Mucosa of gallbladder (tissue), 1 donor: ENCODE results near the gene ZMYND8. TPM values are rescaled to one million over a fixed set of nuclear protein-coding genes. Genes with fewer than 3 reads are reported as not detected.
"Not testable (repeated sequence)": the region's sequence is repeated elsewhere in the genome, so short reads cannot be mapped to it uniquely, and the experiment has no call there.

Experiments used
- DNase-seq: peaks from one replicate; pipeline ENCODE4 v3.0.0-alpha.2; 2020; ENCODE audit warnings: low spot score
- total RNA-seq: library from RNA; stranded (reverse); gene quantifications from one replicate; pipeline ENCODE4 v1.2.1, GENCODE V29; 2021
- donor health status: DM: no; HTN: no; CAD: no.

Gene ZMYND8
- 55.2 TPM for total RNA-seq

DNA sequence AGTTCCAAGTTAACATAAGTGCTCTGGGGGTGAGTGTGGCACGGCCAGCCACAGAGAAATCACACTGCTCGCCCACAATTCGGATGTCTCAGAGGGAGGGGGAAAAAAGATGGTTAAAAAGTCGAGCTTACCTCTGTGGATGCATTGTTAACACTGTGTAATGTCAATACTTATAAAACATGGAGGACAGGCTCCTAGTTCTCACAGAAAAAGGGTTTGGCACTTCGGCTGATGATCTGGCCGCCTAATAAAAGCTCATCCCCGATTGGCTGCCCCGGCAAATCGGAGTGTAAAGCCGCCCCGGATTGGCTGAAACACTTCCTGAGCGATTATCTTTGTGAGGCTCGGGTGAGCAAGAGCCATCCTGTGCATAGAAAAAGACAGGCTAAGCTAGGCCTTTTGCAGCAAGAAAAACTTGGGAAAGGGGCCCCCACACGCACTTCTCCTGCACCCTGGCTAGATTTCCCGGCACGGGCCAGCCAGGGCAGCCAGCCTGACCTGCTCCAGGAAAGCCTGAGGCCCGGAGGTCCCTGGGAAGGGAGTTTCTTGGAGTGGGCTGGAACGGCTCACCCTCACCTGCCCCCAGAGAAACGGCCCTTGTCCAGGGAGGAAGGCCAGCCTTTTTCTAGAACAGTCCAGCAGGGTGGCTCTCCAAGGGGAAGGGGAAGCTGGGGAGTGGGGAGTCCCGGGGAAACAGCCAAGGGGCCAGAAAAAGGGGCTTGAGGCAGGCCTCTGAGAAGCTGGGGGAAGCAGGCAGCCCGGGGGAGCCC, at the start of gene ZMYND8:
Gene ZMYND8, minus strand, starts transcription at position 174 of the 770 bp plus-strand sequence. Its CDS starts 29 bp downstream, at position 145.
- DNase-seq, result peak; percentile 97

DNA sequence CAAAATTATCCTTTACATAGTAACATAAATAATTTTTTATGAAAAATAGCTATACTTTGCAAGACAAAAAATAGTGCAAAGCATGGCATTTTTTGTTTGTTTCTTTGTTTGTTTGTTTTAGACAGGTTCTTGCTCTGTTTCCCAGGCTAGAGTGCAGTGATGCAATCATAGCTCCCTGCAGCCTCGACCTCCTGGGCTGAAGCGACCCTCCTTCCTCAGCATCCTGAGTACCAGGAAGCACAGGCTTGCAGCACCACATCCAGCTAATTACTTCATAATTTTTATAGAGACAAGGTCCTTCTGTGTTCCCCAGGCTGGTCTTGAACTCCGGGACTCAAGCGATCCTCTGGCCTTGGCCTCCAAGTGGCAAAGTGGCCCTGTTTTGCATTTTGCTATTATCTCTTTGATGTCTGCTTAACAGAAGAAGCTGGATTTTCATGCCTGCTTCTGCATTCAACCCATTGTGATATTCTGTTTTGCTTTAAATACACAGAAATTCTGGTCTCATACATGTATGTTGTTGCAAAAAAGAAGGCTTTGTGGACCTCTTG, 49.4 kb upstream of the ZMYND8 start:
- DNase-seq, result no peak

DNA sequence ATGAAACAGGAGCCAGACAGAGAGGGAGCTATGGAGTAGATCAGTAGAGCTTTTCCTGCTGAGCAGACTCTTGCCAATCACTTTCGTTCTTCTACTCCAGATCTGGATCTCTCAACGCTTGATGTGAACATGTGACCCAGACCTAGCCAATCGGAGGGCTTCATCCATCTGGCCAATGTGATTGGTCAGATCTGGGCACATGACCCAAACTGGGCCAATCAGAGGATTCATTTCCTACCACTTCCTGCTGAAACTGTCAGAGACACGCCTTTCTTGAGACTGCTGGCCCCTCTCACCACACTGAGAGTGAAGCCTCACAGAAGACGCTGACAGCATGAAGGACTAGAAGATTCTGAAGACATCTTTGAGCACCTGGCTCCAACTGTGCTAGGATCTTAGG, 44.2 kb upstream of the ZMYND8 start:
- DNase-seq, result no peak

DNA sequence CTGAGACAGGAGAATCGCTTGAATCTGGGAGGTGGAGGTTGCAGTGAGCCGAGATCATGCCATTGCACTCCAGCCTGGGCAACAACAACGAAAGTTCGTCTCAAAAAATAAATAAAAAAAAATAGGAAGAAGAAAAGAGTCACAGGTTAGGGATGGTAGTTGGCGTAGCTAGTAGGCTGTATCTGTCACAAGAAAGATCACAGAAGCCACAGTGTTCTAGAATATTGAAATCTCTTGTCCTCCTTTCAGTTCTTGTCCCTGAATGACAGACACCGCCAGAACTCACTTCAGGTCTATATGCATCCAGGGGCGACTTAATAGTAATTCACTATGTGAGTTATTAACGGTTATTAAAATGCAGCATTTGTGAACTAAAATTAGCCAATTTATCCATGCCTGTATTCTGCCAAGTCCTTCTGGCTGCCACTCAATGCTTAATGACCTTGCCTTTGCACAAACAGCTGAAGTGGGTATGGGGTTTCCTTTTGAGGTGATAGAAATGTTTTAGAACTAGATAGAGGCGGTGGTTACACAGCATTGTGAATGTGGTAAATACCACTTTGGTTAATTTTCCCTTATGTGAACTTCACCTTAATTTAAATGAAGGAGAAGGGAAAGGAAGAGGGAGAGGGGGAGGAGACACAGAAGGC, 41.3 kb upstream of the ZMYND8 start:
- DNase-seq, result no peak

DNA sequence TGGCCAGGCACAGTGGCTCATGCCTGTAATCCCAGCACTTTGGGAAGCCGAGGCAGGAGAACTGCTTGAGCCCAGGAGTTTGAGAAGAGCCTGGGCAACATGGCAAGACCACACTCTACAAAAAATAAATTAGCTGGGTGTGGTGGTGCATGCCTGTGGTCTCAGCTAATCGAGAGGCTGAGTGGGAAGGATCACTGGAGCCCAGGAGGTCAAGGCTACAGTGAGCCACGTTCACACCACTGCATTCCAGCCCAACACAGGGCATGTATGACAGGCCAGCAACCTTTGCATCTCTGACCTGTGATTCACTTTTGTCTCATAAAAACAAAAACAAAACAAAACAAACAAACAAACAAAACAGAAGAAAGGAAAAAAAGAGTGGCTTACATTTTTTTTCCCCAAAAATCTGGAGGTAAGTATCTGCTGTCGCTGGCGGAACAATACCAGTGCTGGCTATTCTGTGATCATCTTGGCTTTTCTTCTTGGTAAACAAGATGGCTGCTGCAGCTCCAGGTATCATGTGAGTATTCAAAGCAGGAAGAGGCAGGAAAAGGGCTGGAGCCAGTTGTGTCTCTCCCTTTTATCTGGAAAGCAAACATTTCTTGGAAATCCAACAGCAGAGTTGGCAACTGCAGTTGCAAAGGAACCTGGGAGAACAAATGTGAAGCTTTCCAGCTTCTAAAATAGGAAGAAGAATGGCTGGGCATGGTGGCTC, 40.4 kb upstream of the ZMYND8 start:
- DNase-seq, result no peak

DNA sequence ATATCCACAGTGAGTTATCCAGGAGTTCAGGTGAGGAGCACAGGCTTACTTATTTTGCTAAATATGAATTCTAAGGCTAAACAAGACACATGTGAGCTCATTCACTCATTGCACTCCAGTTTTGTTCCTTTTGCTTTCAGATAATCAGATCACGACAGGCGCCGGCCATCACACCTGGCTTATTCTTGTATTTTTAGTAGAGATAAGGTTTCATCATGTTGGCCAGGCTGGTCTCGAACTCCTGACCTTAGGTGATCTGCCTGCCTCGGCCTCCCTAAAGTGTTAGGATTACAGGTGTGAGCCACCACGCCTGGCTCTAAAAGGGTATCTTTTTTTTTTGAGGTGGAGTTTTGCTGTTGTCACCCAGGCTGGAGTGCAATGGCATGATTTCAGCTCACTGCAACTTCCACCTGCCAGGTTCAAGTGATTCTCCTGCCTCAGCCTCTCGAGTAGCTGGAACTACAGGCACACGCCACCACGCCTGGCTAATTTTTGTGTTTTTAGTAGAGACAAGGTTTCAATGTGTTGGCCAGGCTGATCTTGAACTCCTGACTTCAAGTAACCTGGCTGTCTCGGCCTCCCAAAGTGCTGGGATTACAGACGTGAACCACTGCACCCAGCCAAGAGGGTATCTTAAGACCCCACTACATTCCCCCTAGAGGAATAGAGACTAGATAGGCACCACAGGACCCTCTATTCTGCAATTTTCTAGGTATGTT, 37.5 kb upstream of the ZMYND8 start:
- DNase-seq, result not testable (repeated sequence)

DNA sequence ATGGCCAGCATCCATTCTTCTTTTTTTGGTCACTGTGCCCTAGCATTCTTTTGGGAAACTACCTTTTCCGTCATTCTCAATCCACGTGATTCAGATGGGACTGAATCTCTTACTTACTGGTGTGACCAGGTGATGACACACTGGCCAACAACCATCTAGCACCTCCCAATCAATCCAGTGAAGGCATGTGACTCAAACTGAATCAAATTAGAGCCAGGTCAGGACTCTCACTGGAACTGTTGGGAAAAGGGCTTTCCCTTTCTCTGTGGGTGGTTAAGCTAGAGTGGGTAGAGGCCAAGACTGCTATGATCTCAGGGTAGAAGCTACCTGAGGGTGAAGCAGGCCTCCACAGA, 36.2 kb upstream of the ZMYND8 start:
- no peak for DNase-seq

DNA sequence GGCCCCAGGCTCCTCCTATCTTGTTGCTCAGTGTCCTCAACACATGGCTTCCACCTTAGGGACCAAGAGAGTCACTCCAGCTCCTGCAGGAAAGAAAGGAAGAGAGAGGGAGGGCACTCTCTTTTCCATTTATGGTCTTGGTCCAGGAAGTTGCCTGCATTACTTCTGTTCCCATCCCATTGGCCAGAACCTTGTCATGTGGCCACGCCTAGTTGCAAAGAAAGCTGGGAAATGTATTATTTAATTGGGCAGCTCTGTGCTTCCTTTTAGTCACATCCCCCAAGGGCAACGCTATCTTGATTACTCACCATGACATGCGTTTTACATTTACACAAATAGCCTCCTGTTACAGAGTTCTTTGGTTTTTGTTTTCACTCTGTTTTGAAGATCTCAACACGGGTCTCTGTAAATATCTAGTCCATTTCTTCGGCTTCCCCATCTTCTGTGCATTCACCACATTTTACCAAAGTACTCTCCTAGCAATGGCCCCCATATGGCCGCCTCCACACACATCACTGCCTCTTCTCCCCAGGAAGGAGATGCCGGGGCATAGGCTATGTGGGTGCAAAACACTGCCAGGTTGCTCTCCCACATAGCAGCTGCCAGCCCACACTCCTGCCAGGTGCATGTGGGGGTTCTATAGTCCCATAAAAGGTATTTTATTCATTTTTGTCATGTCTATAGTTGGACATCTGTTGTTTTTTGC, 35.7 kb upstream of the ZMYND8 start:
- no peak for DNase-seq

DNA sequence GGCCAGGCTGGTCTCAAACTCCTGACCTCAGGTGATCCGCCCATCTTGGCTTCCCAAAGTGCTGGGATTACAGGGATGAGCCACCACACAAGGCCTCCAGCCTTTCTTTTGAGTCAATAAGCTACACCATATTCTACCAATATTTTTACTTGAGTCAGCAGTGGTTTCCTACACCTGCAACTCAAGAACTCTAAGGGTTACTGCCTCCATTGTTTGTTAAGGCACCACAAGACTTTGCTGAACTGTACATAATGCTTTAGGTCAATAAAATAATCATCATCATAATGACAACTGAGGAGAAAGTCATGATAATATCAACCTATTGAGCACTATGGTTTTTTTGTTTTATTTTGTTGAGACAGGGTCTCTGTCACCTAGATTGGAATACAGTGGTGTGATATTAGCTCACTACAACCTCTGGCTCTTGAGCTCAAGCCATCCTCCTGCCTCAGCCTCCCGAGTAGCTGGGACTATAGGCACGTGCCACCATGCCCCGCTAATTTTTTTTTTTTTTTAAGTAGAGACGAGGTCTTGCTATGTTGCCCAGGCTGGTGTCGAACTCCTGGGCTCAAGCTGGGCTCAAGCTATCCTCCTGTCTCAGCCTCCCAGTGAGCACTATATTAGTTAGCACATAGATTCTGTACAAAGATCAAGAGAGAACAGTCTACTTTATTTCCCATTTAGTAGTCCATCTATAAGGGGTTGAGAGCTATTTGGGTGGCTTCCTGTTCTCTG, 34.9 kb upstream of the ZMYND8 start:
- no peak for DNase-seq

DNA sequence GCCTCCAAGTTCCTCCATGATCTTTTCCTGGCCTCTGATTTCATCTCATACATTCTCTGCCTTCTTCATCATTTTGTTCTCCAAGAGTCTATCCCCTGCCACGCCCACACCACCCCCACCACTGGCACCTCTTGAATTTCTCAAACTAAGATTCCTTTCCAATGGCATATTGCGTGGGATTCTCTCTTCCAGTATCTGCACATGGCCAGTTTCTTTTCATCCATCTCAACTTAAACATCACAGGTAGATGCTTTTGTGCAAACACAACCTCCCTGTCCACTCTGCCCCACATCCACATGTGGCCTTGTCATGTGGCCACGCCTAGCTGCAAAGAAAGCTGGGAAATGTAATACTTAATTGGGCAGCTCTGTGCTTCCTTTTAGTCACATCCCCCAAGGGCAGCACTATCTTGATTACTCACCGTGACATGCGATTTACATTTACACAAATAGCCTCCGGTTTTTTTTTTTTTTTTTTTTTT, 33.4 kb upstream of the ZMYND8 start:
- no peak for DNase-seq

DNA sequence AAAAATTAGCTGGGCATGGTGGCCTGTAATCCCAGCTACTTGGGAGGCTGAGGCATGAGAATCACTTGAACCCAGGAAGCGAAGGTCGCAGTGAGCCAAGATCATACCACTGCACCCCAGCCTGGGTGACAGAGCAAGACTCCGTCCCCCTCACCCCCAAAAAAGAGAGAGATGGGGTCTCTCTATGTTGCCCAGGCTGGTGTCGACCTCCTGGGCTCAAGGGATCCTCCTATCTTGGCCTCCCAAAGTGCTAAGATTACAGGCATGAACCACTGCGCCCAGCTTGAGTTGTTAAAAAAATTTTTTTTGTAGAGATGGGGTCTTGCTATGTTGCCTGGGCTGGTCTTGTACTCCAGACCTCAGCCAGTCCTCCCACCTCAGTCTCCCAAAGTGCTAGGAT, 29.5 kb upstream of the ZMYND8 start:
- not testable (repeated sequence) for DNase-seq

DNA sequence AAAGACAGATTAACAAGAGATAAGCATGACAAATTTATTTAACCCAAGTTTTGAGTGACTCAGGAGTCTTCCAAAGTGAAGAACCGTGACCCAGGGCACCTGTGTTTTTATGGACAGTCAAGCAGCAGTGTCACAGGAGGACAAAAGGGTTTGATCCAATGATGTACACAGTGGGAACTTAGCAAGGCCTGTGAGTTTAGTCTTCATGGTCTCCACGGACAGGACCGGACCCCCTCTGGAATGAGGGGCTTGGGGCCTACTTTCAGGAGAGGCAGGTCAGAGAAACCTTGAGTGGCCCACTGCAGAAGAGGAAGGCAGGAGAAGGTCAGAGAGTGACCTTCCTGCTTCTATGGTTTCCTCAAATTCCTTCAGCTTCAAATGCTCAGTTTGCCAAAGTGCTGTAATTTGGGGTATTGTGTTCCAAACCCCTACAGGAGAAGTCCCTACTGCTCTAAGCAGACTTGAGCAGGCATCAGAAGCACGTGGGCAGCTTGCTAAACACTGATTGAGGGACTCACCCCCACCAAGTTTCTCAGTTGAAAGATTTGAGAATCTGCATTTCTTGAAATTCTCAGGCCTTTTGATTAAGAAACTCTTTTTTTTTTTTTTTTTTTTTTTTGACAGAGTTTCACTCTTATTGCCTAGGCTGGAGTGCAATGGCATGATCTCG, 26.4 kb upstream of the ZMYND8 start:
- DNase-seq, result no peak

DNA sequence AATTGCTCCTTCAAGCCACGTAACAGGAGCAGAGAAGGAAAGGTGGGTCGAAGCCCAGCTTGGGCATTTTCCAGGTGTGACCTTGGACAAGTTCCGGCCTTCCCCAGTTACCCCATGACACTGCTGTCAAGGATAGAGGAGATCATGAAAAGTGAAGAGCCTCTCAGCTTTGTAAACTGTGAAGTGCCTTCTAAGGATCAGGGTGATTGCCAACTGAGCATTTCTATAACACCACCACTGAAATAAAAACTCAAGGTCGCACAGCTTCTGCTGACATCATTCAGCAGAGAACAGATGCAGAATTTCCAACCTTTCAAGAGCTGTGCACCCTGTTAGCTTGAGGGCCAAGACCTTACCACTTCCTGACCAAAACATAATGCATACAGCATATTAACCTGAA, 24.0 kb upstream of the ZMYND8 start:
- DNase-seq, result no peak

DNA sequence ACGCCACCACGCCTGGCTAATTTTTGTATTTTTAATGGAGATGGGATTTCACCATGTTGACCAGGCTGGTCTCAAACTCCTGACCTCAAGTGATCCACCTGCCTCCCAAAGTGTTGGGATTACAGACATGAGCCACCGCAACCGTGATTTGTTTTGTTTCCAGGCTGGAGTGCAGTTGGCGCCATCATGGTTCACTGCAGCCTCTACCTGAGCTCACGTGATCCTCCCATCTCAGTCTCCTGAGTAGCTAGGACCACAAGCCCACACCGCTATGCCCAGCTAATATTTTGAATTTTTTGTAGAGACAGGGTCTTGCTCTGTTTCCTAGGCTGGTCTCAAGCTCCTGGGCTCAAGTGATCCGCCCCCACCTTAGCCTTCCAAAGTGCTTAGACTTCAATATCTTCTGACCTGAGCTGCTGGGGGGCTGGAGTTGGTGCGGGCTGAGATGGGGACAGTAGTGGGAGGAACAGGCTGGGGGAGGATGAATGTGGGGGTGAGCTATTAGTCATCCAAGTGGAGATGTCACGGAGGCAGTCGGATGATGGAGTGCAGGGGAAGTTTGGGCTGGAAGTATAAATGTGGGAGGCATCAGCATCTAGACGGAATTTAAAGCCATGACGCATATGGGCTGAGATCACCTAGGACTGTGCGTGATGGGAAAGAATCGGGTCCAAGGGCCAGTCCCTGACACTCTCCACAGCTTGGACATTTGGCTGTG, 23.1 kb upstream of the ZMYND8 start:
- no peak for DNase-seq

DNA sequence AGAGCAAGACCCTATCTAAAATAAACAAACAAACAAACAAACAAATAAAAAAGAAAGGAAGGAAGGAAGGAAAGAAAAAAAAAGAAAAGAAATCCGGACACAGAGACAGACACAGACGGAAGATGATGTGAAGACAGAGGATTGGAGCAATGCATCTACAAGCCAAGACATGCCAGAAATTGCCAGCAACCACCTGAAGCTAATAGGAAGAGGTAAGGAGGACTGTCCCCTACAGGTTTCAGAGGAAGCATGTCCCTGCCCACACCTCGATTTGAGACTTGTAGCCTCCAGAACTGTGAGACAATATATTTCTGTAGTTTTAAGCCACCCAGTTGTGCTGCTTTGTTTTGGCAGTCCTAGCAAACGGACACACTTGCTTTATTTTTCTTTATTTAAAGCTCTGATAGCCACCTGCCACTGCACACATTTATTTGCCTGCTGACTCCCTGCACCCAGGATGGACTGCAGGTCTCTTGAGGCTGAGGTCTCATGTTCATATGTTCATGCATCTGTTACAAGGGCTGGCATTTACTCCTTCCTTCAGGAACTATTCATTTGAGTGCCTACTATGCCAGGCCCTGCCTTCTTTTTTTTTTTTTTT, 20.7 kb upstream of the ZMYND8 start:
- DNase-seq, result no peak

DNA sequence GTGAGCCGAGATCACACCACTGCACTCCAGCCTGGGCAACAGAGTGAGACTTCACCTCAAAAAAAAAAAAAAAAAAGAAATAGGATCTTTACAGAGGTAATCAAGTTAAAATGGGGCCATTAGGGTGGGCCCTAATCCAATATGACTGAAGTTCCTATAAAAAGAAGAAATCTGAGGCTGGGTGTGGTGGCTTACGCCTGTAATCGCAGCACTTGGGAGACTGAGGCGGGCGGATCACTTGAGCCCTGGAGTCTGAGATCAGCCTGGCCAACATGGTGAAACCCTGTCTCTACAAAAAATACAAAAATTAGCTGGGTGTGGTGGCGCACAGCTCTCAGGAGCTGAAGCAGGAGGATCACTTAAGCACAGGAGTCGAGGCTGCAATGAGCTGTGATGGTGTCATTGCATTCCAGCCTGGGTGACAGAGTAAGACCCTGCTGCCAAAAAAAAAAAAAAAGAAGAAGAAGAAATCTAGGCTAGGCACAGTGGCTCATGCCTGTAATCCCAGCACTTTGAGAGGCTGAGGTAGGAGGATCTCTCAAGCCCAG, 19.7 kb upstream of the ZMYND8 start:
- DNase-seq, result not testable (repeated sequence)

DNA sequence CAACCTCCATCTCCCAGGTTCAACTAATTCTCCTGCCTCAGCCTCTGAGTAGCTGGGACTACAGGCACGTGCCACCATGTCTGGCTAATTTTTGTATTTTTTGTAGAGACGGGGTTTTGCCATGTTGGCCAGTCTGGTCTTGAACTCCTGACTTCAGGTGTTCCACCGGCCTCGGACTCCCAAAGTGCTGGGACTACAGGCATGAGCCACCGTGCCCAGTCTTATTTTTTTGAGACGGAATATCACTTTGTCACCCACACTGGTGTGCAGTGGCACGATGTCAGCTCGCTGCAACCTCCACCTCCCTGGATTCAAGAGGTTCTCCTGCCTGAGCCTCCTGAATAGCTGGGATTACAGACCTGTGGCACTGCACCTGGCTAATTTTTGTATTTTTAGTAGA, 17.6 kb upstream of the ZMYND8 start:
- not testable (repeated sequence) for DNase-seq

DNA sequence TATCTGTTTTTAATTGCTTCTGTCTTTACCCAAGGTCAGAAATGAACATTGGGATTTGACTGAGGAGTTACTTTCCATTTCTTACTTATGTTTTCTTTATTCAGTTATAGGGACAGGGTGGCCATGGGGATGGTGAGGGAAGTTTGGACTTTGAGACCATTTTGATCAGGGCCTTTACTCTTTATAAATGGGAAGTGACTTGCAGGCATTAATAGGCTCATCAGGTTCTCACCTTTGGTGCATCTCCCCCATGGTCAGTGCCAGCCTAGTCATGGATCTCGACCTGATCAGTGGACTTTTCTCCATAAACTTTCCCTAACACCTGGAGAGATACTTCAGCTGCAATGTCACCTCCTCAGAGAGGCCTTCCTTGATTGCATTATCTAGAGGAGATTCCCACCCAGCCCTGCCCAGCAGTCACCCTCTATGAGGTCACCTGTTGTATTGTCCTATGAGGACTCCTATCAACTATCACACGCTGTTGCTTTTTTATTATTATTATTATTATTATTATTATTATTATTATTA, 16.8 kb upstream of the ZMYND8 start:
- no peak for DNase-seq
